HAP-1 (cell line): ENCODE results near the gene ALDH16A1.
"Not testable (repeated sequence)": the region's sequence is repeated elsewhere in the genome, so short reads cannot be mapped to it uniquely, and the experiment has no call there.

ENCODE experiments used
- DNase-seq, 2 experiments: peaks; one replicate each; pipeline ENCODE4 v3.0.0-alpha.2; 2016 to 2020; ENCODE audit warnings: low spot score in 2 of 2
- H3K27me3 ChIP-seq: fragments of 250-450 bp; sonication (Bioruptor Pico); 2 replicates; pipeline ENCODE4 v1.5.1; 2020; ENCODE audit warnings: low read depth, mild to moderate bottlenecking, moderate library complexity
- H3K36me3 ChIP-seq: fragments of 250-450 bp; sonication (Bioruptor Pico); replicated peaks from 2 replicates; pipeline ENCODE4 v1.5.1; 2020; ENCODE audit warnings: mild to moderate bottlenecking
- H3K4me1 ChIP-seq: fragments of 250-450 bp; sonication (Bioruptor Pico); 2 replicates; pipeline ENCODE4 v1.5.1; 2020; ENCODE audit warnings: mild to moderate bottlenecking
- H3K4me3 ChIP-seq: fragments of 250-450 bp; sonication (Bioruptor Pico); 2 replicates; pipeline ENCODE4 v1.5.1; 2020; ENCODE audit warnings: mild to moderate bottlenecking, moderate library complexity
- H3K9me3 ChIP-seq: fragments of 250-450 bp; sonication (Bioruptor Pico); 2 replicates; pipeline ENCODE4 v1.5.1; 2020; ENCODE audit warnings: mild to moderate bottlenecking, moderate library complexity
- in situ Hi-C: fragments of 300-500 bp; cut with MboI; formaldehyde crosslinking; loops from 3 replicates; pipeline ENCODE4 v1.14.3; 2020; ENCODE audit warnings: low sequenced_read_pairs, inconsistent platforms, mixed read lengths

The ALDH16A1 gene

GRCh38 chr19:49472936-49473335 lies 19.9 kb downstream of the ALDH16A1 start:
- Histone ChIP-seq H3K4me3 (no peak overlapping the region), H3K27me3 (0 out of 2 replicates have a peak, but pooled peaks cover 4% of the 10 kb centered on the region), H3K36me3 (peaks cover 6% of the 10 kb centered on the region; the same call in 1 of the 2 replicates), H3K4me1 (peaks cover 7% of the 10 kb centered on the region), H3K9me3 (no peaks in the 10 kb centered on the region)
- in situ Hi-C loops = no loop called here
- DNase-seq = no peak

DNA sequence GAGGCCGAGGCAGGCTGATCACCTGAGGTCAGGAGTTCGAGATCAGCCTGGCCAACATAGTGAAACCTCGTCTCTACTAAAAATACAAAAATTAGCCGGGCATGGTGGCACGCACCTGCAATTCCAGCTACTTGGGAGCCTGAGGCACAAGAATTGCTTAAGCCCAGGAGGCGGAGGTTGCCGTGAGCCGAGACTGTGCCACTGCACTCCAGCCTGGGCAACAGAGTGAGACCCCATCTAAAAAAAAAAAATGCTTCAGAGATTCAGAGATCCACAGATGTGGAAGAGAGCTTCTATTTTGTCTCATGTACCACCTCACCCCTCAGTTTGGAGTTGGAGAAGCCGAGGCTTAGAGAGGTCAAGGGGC lies 20.5 kb downstream of the ALDH16A1 start:
- H3K4me3 ChIP-seq, H3K27me3 ChIP-seq, H3K9me3 ChIP-seq, H3K4me1 ChIP-seq, in situ Hi-C loops, H3K36me3 ChIP-seq, DNase-seq: not testable (repeated sequence)

DNA sequence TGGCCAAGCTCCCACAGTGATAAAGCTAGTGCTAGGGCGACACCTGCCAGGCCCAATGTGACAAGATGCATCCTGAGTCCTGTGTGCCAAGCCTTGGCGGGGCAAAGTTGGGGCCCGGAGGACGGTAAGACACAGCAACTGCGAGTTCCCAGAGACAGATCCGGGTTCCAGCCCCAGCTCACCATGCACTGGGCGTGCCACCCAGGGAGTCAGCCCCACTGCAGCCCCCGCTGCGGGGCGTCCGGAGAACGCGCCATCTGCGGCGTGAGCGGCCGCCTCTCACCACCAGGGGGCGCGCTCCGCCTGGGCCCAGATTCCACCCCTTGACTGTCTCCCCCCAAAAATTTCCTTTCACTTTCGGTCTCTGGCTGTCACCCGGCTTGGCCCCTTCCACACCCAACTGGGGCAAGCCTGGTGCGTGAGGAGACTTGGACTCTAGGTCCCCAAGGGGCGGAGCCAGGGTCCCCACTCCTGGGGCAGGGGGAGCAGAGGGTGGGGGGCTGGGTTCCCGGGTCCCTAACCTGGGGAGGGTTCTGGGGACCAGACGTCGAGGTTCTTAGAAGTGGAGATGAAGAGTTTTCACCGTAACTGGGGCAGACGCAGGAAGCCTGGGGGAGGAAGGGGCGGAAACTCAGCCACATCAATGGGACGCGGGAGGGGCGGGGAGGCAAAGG lies 21.0 kb downstream of the ALDH16A1 start, which contains the start of gene FLT3LG:
Gene FLT3LG (plus strand): TSS at position 348 of the 674 bp plus-strand sequence. CDS start 425 bp downstream, outside the sequence.
- peak within 1 kb of the TSS; percentile 40 for H3K4me3 ChIP-seq
- peaks cover 6% of the 10 kb centered on the region; the same call in 1 of the 2 replicates for H3K36me3 ChIP-seq
- peaks cover 7% of the 10 kb centered on the region for H3K4me1 ChIP-seq
- H3K9me3 ChIP-seq = no peaks in the 10 kb centered on the region
- in situ Hi-C loops = no loop called here
- H3K27me3 ChIP-seq = 0 out of 2 replicates have a peak, but pooled peaks cover 4% of the 10 kb centered on the region
- peak in 1 of 2 experiments; percentile 82 for DNase-seq

DNA sequence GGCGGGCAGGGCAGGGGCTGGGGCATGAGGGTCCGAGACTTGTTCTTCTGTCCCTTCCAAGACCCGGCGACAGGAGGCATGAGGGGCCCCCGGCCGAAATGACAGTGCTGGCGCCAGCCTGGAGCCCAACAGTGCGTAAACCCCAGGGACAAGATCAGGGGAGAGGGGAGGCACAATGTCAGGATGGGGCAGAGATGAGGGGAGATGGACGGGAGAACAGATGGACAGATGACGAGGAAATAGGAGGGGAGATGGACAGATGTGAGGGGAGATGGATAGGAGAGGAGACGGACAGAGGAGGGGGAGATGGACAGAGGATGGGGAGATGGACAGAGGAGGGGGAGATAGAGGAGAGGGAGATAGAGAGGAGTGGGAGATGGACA lies 21.5 kb downstream of the ALDH16A1 start:
- no peaks in the 10 kb centered on the region for H3K9me3 ChIP-seq
- peaks cover 6% of the 10 kb centered on the region; the same call in 1 of the 2 replicates for H3K36me3 ChIP-seq
- peaks cover 4% of the 10 kb centered on the region for H3K4me1 ChIP-seq
- in situ Hi-C loops = no loop called here
- DNase-seq = no peak
- 0 out of 2 replicates have a peak, but pooled peaks cover 4% of the 10 kb centered on the region for H3K27me3 ChIP-seq
- peak overlapping the region; percentile 40 for H3K4me3 ChIP-seq

- H3K4me3 ChIP-seq = no peak overlapping the region
- H3K9me3 ChIP-seq = no peaks in the 10 kb centered on the region
- H3K4me1 ChIP-seq = peaks cover 4% of the 10 kb centered on the region
- no peak for DNase-seq
- in situ Hi-C loops = loop anchor here (25.0 kb wide), 1 partner anchor 387 kb away; the partner anchor contains the start of genes PNKP and PTOV1
- no peaks in the 10 kb centered on the region; the same call in 1 of the 2 replicates for H3K36me3 ChIP-seq
- H3K27me3 ChIP-seq = 0 out of 2 replicates have a peak, but pooled peaks cover 4% of the 10 kb centered on the region
These were observed 22.3 kb downstream of the ALDH16A1 start for GRCh38 chr19:49475191-49475917.

- Histone ChIP-seq H3K4me1 (peaks cover 4% of the 10 kb centered on the region), H3K4me3 (no peak overlapping the region), H3K27me3 (0 out of 2 replicates have a peak, but pooled peaks cover 4% of the 10 kb centered on the region), H3K36me3 (no peaks in the 10 kb centered on the region; the same call in 1 of the 2 replicates), H3K9me3 (no peaks in the 10 kb centered on the region)
- in situ Hi-C loops = loop anchor here (25.0 kb wide), 1 partner anchor 386 kb away; the partner anchor contains the start of genes PNKP and PTOV1
- peak; percentile 59 to 91 for DNase-seq
These were observed 23.2 kb downstream of the ALDH16A1 start for GRCh38 chr19:49475995-49476880.

GRCh38 chr19:49479975-49480628 lies 27.1 kb downstream of the ALDH16A1 start:
- Histone ChIP-seq H3K4me3 (no peak overlapping the region), H3K27me3 (0 out of 2 replicates have a peak, but pooled peaks cover 4% of the 10 kb centered on the region), H3K4me1 (peaks cover 4% of the 10 kb centered on the region), H3K36me3 (no peaks in the 10 kb centered on the region), H3K9me3 (no peaks in the 10 kb centered on the region)
- in situ Hi-C loops = loop anchor here (25.0 kb wide), 1 partner anchor 382 kb away; the partner anchor contains the start of genes PNKP and PTOV1
- DNase-seq = no peak

GRCh38 chr19:49481020-49481683 lies 28.1 kb downstream of the ALDH16A1 start:
- H3K9me3 ChIP-seq = no peaks in the 10 kb centered on the region
- no peak for DNase-seq

DNA sequence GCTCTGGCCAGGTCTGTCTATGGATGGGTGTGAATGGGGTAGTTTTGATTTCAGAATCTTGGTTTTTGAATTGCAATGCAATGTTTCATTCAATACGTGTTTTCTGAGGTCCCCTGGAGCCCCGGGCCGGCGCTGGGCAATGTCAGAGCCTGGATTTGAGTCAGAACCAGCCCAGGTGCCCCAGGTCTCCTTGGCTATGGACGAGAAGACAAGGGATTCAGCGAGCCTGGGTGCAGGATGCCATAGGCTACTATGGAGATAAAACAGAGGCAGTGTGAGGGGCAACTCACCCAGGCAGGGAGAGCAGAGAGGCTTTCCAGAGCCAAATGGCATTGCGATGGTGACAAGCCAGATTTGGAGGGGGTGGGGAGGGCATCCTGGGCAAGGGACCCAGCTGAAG lies 33.2 kb downstream of the ALDH16A1 start:
- no peak overlapping the region for H3K4me3 ChIP-seq
- no peak for DNase-seq
- in situ Hi-C loops = loop anchor here (25.0 kb wide), 1 partner anchor 376 kb away; the partner anchor contains the start of genes PNKP and PTOV1
- no peaks in the 10 kb centered on the region; the same call in 1 of the 2 replicates for H3K9me3 ChIP-seq
- H3K36me3 ChIP-seq = peaks cover 39% of the 10 kb centered on the region
- no peaks in the 10 kb centered on the region for H3K27me3 ChIP-seq
- peaks cover 4% of the 10 kb centered on the region; the same call in 1 of the 2 replicates for H3K4me1 ChIP-seq

More at GRCh38 chr19:49481020-49481683, 28.1 kb downstream of the ALDH16A1 start:
- Histone ChIP-seq H3K27me3 (no peaks in the 10 kb centered on the region), H3K4me3 (no peak overlapping the region), H3K4me1 (peaks cover under 1% of the 10 kb centered on the region), H3K36me3 (no peaks in the 10 kb centered on the region)
- in situ Hi-C loops = loop anchor here (25.0 kb wide), 1 partner anchor 381 kb away; the partner anchor contains the start of genes PNKP and PTOV1

- Histone ChIP-seq H3K36me3 (peaks cover 44% of the 10 kb centered on the region), H3K4me1 (peaks cover 4% of the 10 kb centered on the region; the same call in 1 of the 2 replicates), H3K4me3 (peak overlapping the region; percentile 100), H3K9me3 (no peaks in the 10 kb centered on the region; the same call in 1 of the 2 replicates), H3K27me3 (no peaks in the 10 kb centered on the region)
- no peak for DNase-seq
- in situ Hi-C loops = loop anchor here (25.0 kb wide), 1 partner anchor 376 kb away; the partner anchor contains the start of genes PNKP and PTOV1
These were observed 33.8 kb downstream of the ALDH16A1 start for GRCh38 chr19:49486710-49487276.

- in situ Hi-C loops = loop anchor here (25.0 kb wide), 1 partner anchor 375 kb away; the partner anchor contains the start of genes PNKP and PTOV1
- no peaks in the 10 kb centered on the region for H3K27me3 ChIP-seq
- peak; percentile 96 to 100 for DNase-seq
- peak within 1 kb of the TSS; percentile 100 for H3K4me3 ChIP-seq
- H3K36me3 ChIP-seq = peaks cover 50% of the 10 kb centered on the region
- H3K4me1 ChIP-seq = peaks cover 4% of the 10 kb centered on the region; the same call in 1 of the 2 replicates
- H3K9me3 ChIP-seq = no peaks in the 10 kb centered on the region; the same call in 1 of the 2 replicates
These were observed 34.4 kb downstream of the ALDH16A1 start, which contains the start of gene RPL13A for GRCh38 chr19:49487277-49488045. Gene RPL13A, plus strand, starts transcription at chr19:49487608. Its CDS starts 22 bp downstream, at chr19:49487630.
